HFF-Myc (cell line): ENCODE data around the gene ENKD1.

Experiments used
- DNase-seq: peaks from one replicate; pipeline ENCODE4 v3.0.0-alpha.2; 2011; ENCODE audit warnings: low read depth; ENCODE audit errors: extremely low read depth
- H3K4me3 ChIP-seq: replicated peaks from 2 replicates; pipeline ENCODE4 v1.5.1; 2011; ENCODE audit warnings: low read depth, mild to moderate bottlenecking, control low read depth, low read length
- CTCF ChIP-seq: IDR thresholded peaks from 2 replicates; pipeline ENCODE4 v1.5.1; 2012; ENCODE audit warnings: mild to moderate bottlenecking, low read depth, low read length, control low read depth; ENCODE audit errors: missing control alignments

Gene ENKD1

DNA sequence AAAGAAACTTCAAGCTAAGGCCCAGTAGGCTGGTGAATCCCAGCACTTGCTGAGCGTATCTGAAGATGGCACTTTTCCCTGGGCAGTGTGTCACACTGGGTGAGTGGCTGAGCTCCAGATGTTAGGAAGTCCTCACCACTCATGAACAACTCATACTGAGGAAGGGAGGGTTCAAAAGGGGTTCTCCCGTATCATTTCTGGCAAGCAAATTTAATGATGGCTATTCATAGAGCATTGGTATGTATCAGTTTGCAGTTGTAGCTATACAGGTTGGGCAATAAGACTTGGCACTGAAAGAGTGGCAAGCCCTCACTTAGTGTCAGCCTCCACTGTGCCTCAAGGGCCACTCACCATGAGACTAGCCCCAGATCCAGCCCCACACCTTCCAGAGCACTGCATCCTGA is 41.8 kb upstream of the ENKD1 start:
- no peak for TF ChIP-seq CTCF
- DNase-seq = no peak
- H3K4me3 ChIP-seq = no peak overlapping the region

DNA sequence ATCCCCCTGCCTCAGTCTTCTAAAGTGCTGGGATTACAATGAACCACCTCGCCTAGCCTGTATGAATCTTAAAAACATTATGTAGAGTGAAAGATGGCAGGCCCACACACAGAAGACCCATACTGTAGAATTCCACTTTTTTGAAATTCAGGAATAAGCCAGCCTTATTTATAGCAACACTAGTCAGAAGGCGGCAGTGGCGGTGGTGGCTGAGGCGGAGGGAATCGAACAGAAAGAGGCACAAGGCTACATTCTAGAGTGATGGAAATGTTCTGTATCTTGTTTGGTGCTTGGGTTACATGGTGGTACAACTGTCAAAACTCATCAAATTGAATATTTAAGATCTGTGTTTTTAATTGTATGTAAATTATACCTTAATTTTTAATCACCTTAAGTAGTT is 41.2 kb upstream of the ENKD1 start:
- no peak for DNase-seq
- H3K4me3 ChIP-seq = no peak overlapping the region
- no peak for TF ChIP-seq CTCF

DNA sequence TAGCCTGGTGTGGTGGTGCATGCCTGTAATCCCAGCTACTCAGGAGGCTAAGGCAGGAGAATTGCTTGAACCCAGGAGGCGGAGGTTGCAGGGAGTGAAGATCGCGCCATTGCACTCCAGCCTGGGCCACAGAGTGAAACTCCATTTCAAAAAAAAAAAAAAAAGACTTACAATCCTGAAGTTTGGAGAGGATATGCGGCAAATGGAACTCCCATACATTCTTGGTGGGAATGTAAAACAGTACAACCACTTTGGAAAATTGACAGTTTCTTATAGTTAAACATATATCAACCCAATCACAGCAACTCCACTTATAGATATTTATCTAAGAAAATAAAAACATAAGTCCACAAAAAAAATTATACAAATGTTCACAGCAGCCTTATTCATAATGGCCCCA is 40.7 kb upstream of the ENKD1 start:
- no peak for DNase-seq
- no peak for TF ChIP-seq CTCF

DNA sequence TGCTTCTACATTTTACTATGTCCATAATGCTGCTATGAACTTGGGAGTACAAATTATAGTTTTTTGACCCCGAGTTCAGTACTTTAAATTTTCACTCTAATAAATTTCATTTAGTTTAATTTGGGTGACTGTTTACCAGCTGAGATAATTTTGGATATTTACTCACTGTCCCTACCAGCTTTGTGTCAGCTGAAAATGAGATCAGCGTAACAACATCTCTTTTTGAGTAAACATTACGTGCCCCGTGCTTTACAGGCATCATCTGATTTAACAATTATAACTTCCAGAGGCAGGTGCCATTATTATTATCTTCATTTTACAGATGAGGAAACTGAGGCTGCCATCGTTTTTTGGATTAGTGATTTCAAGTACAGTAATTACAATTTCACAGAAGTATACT is 37.6 kb upstream of the ENKD1 start:
- no peak for DNase-seq
- no peak for TF ChIP-seq CTCF
- H3K4me3 ChIP-seq = no peak overlapping the region

More for the DNA sequence above, 40.7 kb upstream of the ENKD1 start:
- no peak overlapping the region for H3K4me3 ChIP-seq

DNA sequence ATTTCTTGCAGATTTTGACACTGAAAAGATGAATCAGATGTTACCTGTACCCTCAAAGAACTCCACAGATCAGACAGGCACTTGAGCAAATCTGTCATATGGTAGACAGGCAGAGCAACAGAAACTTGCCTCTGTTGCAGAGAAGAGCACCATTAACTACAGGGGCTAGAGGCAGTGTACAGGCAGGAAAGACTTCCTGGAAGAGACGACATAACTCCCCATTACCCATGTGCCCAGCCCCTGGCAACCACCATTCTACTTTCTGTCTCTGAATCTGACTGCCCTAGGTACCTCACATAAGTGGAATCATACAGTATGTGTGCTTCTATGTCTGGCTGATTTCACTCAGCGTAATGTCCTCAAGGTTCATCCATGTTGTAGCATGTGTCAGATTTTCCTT is 37.1 kb upstream of the ENKD1 start:
- DNase-seq = no peak
- TF ChIP-seq CTCF = no peak

DNA sequence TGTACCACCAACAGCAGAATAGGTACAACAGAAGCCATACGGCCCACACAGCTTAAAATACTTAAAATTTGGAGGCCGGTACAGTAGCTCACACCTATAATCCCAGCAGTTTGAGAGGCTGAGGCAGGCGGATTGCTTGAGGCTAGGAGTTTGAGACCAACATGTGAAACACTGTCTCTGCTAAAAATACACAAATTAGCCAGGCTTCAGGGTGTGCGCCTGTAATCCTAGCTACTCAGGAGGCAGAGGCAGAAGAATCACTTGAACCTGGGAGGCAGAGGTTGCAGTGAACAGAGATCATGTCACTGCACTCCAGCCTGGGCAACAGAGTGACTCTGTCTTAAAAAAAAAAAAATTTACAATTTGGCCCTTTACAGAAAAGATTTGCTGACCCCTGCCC is 35.6 kb upstream of the ENKD1 start:
- DNase-seq = no peak
- H3K4me3 ChIP-seq = no peak overlapping the region
- no peak for TF ChIP-seq CTCF

More for the DNA sequence above, 37.1 kb upstream of the ENKD1 start:
- H3K4me3 ChIP-seq = no peak overlapping the region

- H3K4me3 ChIP-seq = no peak overlapping the region
- no peak for TF ChIP-seq CTCF
- DNase-seq = no peak
Measured at GRCh38 chr16:67701420-67701819, 34.9 kb upstream of the ENKD1 start.
